Activated naive CD8-positive, alpha-beta T cell (primary cell): Measurements from ENCODE around the gene EIPR1.

Experiments
- H3K27ac Mint-ChIP-seq: one replicate; pipeline ENCODE4 v1.8.0; 2021; ENCODE audit warnings: mixed read lengths
- H3K27me3 Mint-ChIP-seq: one replicate; pipeline ENCODE4 v1.8.0; 2021; ENCODE audit warnings: mixed read lengths
- H3K36me3 Mint-ChIP-seq: one replicate; pipeline ENCODE4 v1.8.0; 2021; ENCODE audit warnings: mixed read lengths
- H3K4me1 Mint-ChIP-seq: one replicate; pipeline ENCODE4 v1.8.0; 2021; ENCODE audit warnings: low read depth, mixed read lengths
- H3K4me3 Mint-ChIP-seq: one replicate; pipeline ENCODE4 v1.8.0; 2021; ENCODE audit warnings: mild to moderate bottlenecking, mixed read lengths
- H3K9me3 Mint-ChIP-seq: one replicate; pipeline ENCODE4 v1.8.0; 2021; ENCODE audit warnings: low read depth, mixed read lengths

The EIPR1 gene

DNA sequence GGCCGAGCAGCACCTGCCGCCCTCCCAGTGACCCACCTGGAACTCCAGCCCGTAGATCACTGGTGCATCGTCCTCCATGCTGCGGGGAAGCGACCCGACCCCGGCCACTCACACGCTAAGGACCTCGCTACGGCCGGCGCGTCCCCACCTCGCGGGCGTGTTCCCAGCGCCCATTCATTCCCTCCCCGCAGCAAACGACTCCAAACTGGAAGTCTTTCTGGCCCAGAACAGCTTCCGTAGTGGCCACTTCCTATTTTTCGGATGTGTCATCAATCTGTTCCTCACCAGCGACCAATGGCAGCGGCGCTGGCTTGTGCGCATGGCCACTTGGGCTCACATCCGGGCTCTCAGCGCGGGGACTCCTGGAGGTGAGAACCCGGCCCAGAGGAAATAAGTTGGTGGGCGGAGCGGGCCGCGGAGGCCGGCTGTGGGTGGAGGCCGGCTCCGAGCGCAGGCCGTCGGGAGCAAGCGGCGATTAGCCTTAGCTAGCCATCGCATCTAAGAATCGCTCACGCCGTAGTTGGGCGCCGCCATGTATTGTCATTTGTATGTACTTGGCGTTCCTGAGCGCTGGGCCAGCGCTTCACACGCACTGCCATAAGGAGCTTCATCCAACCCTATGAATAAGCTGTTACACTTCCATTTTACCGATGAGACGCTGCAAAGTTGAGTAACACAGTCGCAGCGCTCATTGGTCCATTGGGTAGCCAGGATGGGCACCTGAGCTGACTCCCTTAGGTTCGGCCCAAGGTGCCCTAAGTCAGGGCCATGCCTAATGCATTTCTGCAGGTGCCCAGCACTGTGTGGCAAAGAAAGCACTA lies at the start of gene EIPR1:
EIPR1 (minus strand) TSS at position 207 of the 821 bp plus-strand sequence; CDS start at position 78, 129 bp downstream.
- H3K4me1 Mint-ChIP-seq = peaks cover 44% of the 10 kb centered on the region
- no peaks in the 10 kb centered on the region for H3K9me3 Mint-ChIP-seq

DNA sequence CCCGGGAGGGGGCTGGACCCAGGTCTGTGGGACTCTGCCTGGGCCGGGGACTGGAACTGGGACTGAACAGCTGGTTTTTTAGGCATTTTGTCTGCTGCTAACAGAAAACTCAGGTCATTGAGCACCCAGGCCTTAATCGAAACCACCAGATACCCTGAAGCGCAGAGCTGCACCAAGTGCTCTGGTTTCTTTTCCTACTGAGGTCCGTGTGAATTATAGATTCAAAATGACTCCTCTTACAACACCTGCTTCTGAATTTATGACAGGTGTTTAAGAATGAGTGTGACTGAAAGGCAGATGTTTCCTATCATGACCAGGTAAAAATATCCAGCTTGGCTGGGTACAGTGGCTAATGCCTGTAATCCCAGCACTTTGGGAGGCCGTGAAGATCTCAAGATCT lies 49.7 kb upstream of the EIPR1 start:
- Mint-ChIP-seq H3K36me3 (peaks cover 4% of the 10 kb centered on the region), H3K4me3 (no peak overlapping the region), H3K27me3 (no peaks in the 10 kb centered on the region), H3K4me1 (peaks cover 3% of the 10 kb centered on the region), H3K9me3 (no peaks in the 10 kb centered on the region), H3K27ac (no peak overlapping the region)

More for the DNA sequence above, at the start of gene EIPR1:
- peak within 1 kb of the TSS; percentile 93 for H3K27ac Mint-ChIP-seq
- H3K27me3 Mint-ChIP-seq = no peaks in the 10 kb centered on the region
- H3K36me3 Mint-ChIP-seq = peaks cover 7% of the 10 kb centered on the region
- H3K4me3 Mint-ChIP-seq = peak within 1 kb of the TSS; percentile 95

DNA sequence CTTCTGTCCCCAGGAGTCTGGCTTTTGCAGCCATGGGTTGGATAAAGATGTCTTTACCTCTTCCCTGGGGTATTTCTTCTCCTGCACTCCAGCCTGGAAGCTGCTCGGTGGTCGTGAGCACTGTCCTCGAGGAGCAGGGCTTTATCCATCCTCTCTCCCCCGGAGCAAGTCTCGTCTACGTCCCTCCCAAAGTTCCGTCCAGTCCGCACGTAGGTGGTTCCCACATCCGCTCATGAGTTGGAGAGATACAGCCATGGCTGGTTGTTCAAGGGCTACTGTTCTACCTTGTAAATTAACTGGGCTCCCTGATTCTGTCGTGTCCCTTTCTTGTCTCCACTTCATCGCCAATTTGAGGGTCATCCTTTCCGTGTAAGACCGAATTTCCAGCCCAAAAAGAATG lies 49.0 kb upstream of the EIPR1 start:
- Mint-ChIP-seq H3K27me3 (no peaks in the 10 kb centered on the region), H3K36me3 (peaks cover 4% of the 10 kb centered on the region), H3K4me3 (no peak overlapping the region), H3K27ac (no peak overlapping the region), H3K4me1 (peaks cover 3% of the 10 kb centered on the region), H3K9me3 (no peaks in the 10 kb centered on the region)

DNA sequence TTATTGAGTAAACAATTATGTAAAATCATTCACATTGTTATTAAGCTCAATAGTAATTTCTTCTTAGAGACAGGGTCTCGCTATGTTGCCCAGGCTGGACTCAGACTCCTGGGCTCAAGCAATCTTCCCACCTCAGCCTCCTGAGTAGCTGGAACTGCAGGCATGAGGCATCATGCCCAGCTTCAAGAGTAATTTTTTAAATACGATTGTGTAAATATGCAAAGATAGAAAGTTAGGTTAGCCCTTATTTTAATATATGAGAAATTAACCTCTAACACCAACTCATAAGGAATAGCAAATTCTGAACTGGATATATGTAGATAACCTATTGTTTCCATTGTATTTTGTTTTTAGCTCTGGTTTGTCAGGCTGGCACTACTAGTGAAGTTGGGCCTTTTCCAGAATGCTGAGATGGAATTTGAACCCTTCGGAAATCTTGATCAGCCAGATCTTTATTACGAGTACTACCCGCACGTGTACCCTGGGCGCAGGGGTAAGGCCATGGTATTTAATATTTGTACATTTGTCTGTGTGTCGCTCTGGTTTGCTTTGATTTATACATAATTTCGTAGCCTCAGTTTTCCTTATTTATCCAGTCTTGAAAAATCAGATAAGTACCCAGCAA lies 46.7 kb upstream of the EIPR1 start:
- Mint-ChIP-seq H3K9me3 (no peaks in the 10 kb centered on the region), H3K27ac (no peak overlapping the region), H3K4me1 (peaks cover 3% of the 10 kb centered on the region)

DNA sequence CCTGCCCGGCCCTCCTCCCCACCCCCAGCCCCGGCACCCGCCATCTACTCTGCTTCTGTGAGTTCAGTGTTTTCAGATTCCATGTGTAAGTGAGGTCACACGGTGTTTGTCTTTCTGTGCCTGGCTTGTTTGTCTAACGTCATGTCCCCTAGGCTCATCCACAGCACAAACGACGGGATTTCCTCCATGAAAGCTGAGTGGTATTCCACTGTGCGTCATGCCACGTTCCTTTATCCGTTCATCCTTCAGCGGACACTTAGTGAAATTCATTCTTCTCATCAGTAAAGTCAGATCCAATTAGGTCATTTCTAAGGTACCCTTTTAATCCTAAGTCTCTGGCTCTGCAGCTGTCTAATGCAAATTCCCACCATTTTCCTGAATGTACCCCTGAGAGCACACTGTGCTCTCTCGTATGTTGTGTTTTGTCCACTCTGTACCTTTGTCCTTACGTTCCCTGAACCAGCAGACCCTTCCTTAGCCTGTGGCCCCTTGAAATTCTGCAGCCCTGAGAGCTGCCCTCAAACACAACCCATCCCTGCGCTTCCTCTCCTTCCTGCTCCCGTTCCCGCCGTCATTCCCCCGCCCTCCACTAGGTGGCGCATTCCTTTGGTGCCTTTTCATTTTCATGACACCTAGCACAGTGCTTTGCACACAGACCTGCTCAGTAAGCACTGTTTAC lies 46.0 kb upstream of the EIPR1 start:
- peak overlapping the region; percentile 43 for H3K27ac Mint-ChIP-seq
- H3K9me3 Mint-ChIP-seq = no peaks in the 10 kb centered on the region
- no peaks in the 10 kb centered on the region for H3K27me3 Mint-ChIP-seq
- peaks cover 6% of the 10 kb centered on the region for H3K36me3 Mint-ChIP-seq
- H3K4me3 Mint-ChIP-seq = no peak overlapping the region
- H3K4me1 Mint-ChIP-seq = peaks cover 3% of the 10 kb centered on the region

More for the DNA sequence above, 46.7 kb upstream of the EIPR1 start:
- H3K36me3 Mint-ChIP-seq = peaks cover 4% of the 10 kb centered on the region
- no peak overlapping the region for H3K4me3 Mint-ChIP-seq
- H3K27me3 Mint-ChIP-seq = no peaks in the 10 kb centered on the region

DNA sequence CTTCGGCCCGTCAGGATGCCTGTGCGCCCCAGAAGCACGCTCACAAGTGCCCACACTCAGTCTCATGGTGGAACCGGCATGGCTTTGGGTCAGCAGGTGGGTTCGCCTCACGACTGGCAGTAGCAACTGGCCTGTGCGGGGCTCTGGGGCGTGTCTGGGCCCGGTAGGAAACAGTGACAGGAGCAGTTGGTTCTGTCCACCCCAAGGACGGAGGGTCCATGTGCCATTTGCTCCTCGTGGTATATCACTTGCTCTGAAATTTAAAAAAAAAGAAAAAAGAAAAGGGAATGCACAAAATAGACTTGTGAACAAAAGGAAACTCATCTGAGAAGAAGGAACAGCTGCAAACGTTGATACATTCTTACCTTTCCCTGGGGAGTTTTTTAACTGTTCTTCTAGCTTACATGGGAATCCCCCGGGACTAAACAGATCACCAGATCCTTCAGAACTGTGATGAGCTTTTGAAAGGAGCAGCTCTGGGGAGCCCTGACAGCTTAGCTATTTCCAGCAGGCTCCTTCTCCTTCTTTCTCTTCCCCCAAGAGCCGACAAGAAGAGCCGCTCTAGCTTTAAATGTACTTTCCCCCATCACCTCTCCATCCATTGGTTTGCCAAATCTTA lies 44.7 kb upstream of the EIPR1 start:
- H3K27ac Mint-ChIP-seq = no peak overlapping the region
- peaks cover 6% of the 10 kb centered on the region for H3K36me3 Mint-ChIP-seq
- no peak overlapping the region for H3K4me3 Mint-ChIP-seq
- H3K9me3 Mint-ChIP-seq = no peaks in the 10 kb centered on the region
- peaks cover 3% of the 10 kb centered on the region for H3K4me1 Mint-ChIP-seq
- H3K27me3 Mint-ChIP-seq = no peaks in the 10 kb centered on the region

DNA sequence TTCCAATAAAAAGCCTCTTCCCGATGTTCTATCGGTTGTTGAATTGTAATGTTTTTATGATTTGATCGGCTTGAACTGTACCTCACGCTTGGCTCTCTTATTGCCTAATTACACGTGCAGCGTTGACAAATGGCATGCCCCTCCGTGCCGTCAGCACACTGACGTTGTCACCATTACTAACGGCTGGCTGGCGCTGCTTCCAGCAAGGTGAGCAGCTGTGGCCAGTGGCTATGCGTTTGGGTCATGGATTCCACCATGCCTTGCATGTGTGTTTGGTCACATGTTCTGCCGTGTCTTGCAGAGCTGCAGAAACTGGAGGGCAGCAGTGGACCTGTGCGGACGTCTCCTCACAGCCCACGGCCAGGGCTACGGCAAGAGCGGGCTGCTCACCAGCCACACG lies 44.0 kb upstream of the EIPR1 start:
- peaks cover 6% of the 10 kb centered on the region for H3K36me3 Mint-ChIP-seq

DNA sequence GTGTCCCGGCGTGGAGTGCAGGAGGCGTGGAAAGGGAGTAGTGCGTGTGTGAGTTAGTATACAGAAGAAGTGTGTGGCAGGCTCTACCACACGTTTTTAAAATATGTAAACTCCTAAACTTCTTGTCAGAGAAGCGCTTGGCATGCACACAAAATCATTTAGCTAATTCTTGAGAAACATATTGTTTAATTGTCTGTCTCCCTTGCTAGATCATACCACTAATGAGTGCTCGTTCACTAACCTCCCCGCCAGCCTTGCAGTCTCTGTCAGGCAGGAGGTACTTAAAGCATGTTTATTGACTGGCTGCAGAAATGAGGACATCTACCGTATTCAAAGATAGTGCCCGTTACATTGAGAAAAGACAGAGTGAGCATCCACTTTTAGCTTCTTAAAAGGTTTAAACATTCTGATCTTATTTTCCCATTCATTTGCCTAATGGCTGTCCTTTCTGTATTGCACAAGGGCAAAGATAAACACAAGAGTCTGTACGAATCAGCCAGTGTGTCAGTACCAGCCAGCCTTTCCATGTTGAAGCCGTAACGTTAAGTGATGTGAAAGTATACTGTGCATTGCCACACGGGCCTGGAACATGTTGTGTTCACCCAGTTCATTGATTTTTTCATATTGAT lies 43.3 kb upstream of the EIPR1 start:
- Mint-ChIP-seq H3K27ac (peak overlapping the region; percentile 34), H3K4me1 (peaks cover 5% of the 10 kb centered on the region), H3K27me3 (no peaks in the 10 kb centered on the region), H3K36me3 (peaks cover 6% of the 10 kb centered on the region), H3K4me3 (no peak overlapping the region), H3K9me3 (no peaks in the 10 kb centered on the region)

More for the DNA sequence above, 44.0 kb upstream of the EIPR1 start:
- Mint-ChIP-seq H3K4me1 (peaks cover 3% of the 10 kb centered on the region), H3K4me3 (no peak overlapping the region), H3K9me3 (no peaks in the 10 kb centered on the region), H3K27ac (no peak overlapping the region), H3K27me3 (no peaks in the 10 kb centered on the region)

DNA sequence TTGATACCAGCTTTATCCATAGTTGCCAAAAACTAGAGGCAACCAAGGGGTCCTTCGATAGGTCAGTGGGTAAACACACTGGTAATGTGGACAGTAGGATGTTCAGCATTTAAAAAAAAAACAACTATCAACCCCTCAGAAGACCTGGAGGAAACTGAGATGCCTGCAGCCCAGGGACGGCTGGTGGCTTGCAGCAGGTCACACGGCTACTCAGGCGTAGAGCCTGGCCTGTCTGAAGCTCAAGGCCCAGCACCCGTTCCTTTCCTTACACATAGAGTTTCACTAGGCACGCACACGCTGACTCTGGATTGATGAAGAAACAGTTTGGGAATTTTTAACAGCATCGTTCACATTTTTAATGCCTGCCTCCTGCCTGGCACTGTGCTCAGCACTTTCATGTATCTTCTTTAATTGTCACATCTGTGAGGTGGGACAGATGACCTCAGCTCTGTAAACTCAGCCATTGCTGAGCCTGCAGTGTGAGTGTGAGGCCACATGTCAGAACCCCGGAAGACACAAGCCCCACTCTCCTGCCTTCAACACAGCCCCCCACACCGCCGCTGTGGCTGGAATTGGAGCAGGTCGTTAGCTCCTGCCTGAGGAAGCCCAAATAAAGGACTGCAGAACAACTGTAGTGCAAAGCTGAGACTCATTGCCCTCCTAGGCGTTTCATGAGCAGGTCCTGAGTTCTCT lies 42.6 kb upstream of the EIPR1 start:
- no peak overlapping the region for H3K4me3 Mint-ChIP-seq
- H3K4me1 Mint-ChIP-seq = peaks cover 5% of the 10 kb centered on the region
- no peak overlapping the region for H3K27ac Mint-ChIP-seq
- H3K27me3 Mint-ChIP-seq = no peaks in the 10 kb centered on the region
- H3K36me3 Mint-ChIP-seq = peaks cover 6% of the 10 kb centered on the region
- H3K9me3 Mint-ChIP-seq = no peaks in the 10 kb centered on the region

DNA sequence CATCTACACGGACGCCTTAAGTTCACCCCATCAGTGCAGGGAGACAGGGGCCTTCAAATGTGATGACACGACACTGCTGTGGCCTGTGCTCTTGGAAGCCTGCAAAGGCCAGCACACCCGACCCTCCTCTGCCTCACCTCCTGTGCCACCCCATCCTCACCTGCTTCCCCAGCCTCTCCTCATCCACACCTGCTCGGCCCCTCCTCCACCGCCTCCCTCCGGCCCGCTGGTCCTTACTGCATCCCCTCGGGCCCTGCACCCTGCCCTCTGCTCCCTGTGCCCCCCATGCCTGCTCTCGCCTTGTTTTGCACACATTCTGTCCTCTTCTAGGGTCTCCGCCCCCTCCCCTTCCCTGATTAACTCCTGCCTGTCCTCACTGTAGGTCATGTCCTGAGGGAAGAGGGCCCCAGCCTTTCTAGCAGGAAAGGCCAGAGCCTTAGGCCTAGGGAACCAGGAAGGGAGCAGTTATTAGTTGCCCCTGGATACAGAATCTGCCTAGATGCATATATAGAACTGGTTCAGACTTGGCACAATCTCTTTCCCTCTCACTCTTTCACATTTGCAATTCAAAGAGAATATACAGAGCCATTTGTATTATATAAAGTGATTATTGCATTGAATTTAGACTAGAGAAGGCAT lies 41.3 kb upstream of the EIPR1 start:
- Mint-ChIP-seq H3K27me3 (no peaks in the 10 kb centered on the region), H3K36me3 (peaks cover 5% of the 10 kb centered on the region), H3K27ac (no peak overlapping the region), H3K4me1 (peaks cover 5% of the 10 kb centered on the region), H3K9me3 (no peaks in the 10 kb centered on the region), H3K4me3 (no peak overlapping the region)

DNA sequence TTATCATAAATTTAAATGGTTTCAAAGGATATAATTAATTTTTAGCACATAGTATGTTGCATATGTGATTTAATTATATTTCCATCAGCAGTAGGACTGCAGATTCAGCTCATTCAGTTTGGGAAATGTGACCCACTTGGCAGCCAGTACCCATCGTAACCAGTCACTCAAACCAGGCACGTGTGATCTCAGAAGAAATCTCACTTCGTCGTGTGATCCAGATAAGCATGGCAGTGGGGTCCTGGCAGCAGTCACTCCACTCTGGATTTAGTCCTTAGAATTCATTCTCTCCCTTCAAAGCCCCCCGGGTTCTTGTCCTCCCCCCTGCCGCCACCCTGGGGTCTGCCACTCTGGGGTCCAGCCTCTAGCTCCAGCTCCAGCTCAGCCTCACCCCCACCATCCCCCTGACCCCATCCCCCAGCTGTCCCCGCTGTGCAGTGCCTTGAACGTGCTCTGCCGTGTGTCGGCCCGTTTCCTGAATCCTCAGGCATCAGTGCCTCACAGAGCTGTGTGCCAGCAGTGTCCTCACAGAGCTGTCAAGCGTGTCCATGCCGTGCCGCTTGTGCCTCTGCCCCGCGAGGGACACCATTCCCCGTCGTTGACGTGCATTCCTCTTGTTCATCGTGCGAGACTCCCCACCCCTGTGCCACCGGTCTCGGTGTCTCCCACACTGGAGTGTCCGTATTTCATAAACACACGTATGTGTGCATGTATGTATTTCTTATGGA lies 36.7 kb upstream of the EIPR1 start:
- Mint-ChIP-seq H3K36me3 (peaks cover 2% of the 10 kb centered on the region), H3K4me1 (peaks cover 16% of the 10 kb centered on the region), H3K27me3 (no peaks in the 10 kb centered on the region), H3K27ac (no peak overlapping the region), H3K9me3 (no peaks in the 10 kb centered on the region), H3K4me3 (no peak overlapping the region)

DNA sequence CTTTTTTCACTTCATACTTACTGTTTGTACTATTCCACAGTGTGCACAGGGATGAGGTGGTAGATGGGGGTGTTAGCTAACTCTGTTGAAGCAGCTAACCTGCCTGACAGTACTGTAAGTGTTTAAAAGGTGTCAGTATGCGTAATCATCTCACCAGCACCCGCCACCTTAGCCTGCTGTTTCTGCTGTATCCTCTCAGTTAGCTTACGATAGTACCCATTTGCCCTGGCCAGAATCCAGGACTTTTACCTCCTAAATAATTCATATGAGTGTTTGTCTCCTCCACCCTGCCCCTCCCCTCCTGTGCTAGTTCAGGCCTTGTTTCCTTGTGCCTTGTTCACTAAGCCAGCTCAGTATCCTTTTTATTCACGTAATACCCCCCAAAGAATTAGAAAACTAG lies 36.1 kb upstream of the EIPR1 start:
- Mint-ChIP-seq H3K36me3 (no peaks in the 10 kb centered on the region), H3K27me3 (no peaks in the 10 kb centered on the region), H3K4me3 (no peak overlapping the region), H3K27ac (no peak overlapping the region), H3K9me3 (no peaks in the 10 kb centered on the region), H3K4me1 (peaks cover 16% of the 10 kb centered on the region)

DNA sequence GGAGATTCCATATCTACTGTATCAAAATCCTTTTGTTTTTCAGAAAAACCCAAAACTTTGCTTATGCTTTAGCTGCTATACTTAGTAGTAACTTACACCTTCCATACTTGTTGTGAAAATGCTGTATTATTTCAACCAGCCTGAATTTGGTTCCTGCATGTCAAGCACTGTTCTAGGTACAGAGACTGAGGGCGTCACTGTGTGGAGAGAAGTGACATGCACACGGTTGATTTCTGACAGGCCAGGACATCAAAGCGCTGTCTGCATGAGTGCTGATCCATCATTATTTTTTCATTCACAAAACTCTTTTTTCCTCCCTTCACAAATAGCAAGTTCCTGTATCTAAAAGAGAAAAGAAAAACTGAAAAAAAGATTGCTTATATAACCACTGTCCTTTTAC lies 33.5 kb upstream of the EIPR1 start:
- Mint-ChIP-seq H3K27me3 (no peaks in the 10 kb centered on the region), H3K4me3 (no peak overlapping the region), H3K9me3 (no peaks in the 10 kb centered on the region), H3K27ac (no peak overlapping the region), H3K36me3 (peaks cover 2% of the 10 kb centered on the region), H3K4me1 (peaks cover 18% of the 10 kb centered on the region)
